ENCODE results near the gene TPSAB1.
"Not testable (repeated sequence)": the region's sequence is repeated elsewhere in the genome, so short reads cannot be mapped to it uniquely, and the experiment has no call there.

The TPSAB1 gene

GRCh38 chr16:1225051-1225451 lies 15.5 kb upstream of the TPSAB1 start, which contains the start of gene TPSG1:
TPSG1 (minus strand) TSS chr16:1225268; CDS start chr16:1225252, 16 bp downstream.
- DNase-seq, result no peak

GRCh38 chr16:1225728-1226311 lies 14.7 kb upstream of the TPSAB1 start:
- not testable (repeated sequence) for DNase-seq

GRCh38 chr16:1226692-1227091 lies 13.8 kb upstream of the TPSAB1 start:
- DNase-seq, result not testable (repeated sequence)

- DNase-seq, result not testable (repeated sequence)
These were observed 12.3 kb upstream of the TPSAB1 start for GRCh38 chr16:1228227-1228626.

- DNase-seq, result not testable (repeated sequence)
These were observed 11.0 kb upstream of the TPSAB1 start for GRCh38 chr16:1229476-1229875.

- not testable (repeated sequence) for DNase-seq
These were observed 10.4 kb upstream of the TPSAB1 start, which contains the start of gene TPSB2 for GRCh38 chr16:1230084-1230470. TPSB2 (minus strand) TSS chr16:1230184; CDS start chr16:1229951, 233 bp downstream.

GRCh38 chr16:1230471-1231212 lies 9.9 kb upstream of the TPSAB1 start:
- not testable (repeated sequence) for DNase-seq

- DNase-seq, result not testable (repeated sequence)
These were observed 9.2 kb upstream of the TPSAB1 start for GRCh38 chr16:1231301-1231700.

- not testable (repeated sequence) for DNase-seq
These were observed 8.3 kb upstream of the TPSAB1 start for GRCh38 chr16:1232049-1232748.

- DNase-seq, result not testable (repeated sequence)
These were observed 3.8 kb upstream of the TPSAB1 start for GRCh38 chr16:1236659-1237058.

GRCh38 chr16:1237990-1238389 lies 2.5 kb upstream of the TPSAB1 start:
- DNase-seq, result no peak

- DNase-seq, result not testable (repeated sequence)
These were observed 1.6 kb upstream of the TPSAB1 start for GRCh38 chr16:1238909-1239308.

- DNase-seq, result not testable (repeated sequence)
These were observed 930 bp upstream of the TPSAB1 start for GRCh38 chr16:1239575-1239974.

- DNase-seq, result not testable (repeated sequence)
These were observed 576 bp downstream of the TPSAB1 start for GRCh38 chr16:1241081-1241480.

- DNase-seq, result not testable (repeated sequence)
These were observed 2.9 kb downstream of the TPSAB1 start for GRCh38 chr16:1243363-1243762.

GRCh38 chr16:1243907-1244850 lies 3.7 kb downstream of the TPSAB1 start:
- not testable (repeated sequence) for DNase-seq

GRCh38 chr16:1244881-1245280 lies 4.4 kb downstream of the TPSAB1 start:
- no peak for DNase-seq

- no peak for DNase-seq
These were observed 5.0 kb downstream of the TPSAB1 start for GRCh38 chr16:1245452-1246020.

GRCh38 chr16:1247903-1248537 lies 7.5 kb downstream of the TPSAB1 start:
- DNase-seq, result not testable (repeated sequence)

- not testable (repeated sequence) for DNase-seq
These were observed 8.7 kb downstream of the TPSAB1 start for GRCh38 chr16:1249031-1249755.
